ENCODE results near the gene ABR. TPM values are rescaled to one million over a fixed set of nuclear protein-coding genes. Genes with fewer than 3 reads are reported as not detected.
"Not testable (repeated sequence)": the region's sequence is repeated elsewhere in the genome, so short reads cannot be mapped to it uniquely, and the experiment has no call there.

ABR gene
- total RNA-seq, 1 donor from 2014 or later: 207 TPM

- DNase-seq (ENCODE audit: low spot score): peak; percentile 77
Measured at GRCh38 chr17:1095090-1095852, 84.5 kb downstream of the ABR start.

- no peak for DNase-seq (ENCODE audit: low spot score)
Measured at GRCh38 chr17:1094591-1094990, 85.2 kb downstream of the ABR start.

GRCh38 chr17:1091900-1092299 is 87.9 kb downstream of the ABR start:
- peak; percentile 85 for DNase-seq (ENCODE audit: low spot score)

- no peak for DNase-seq (ENCODE audit: low spot score)
Measured at GRCh38 chr17:1091190-1091534, 88.6 kb downstream of the ABR start.

- DNase-seq (ENCODE audit: low spot score): peak; percentile 70
Measured at GRCh38 chr17:1090465-1091189, 89.2 kb downstream of the ABR start.

GRCh38 chr17:1089915-1090314 is 89.9 kb downstream of the ABR start:
- DNase-seq (ENCODE audit: low spot score): no peak

- DNase-seq (ENCODE audit: low spot score): peak; percentile 85
Measured at GRCh38 chr17:1087381-1088241, 92.2 kb downstream of the ABR start.

GRCh38 chr17:1083451-1084187 is 96.2 kb downstream of the ABR start:
- DNase-seq (ENCODE audit: low spot score): no peak

- no peak for DNase-seq (ENCODE audit: low spot score)
Measured at GRCh38 chr17:1082579-1082978, 97.2 kb downstream of the ABR start.

GRCh38 chr17:1078831-1079561 is 100.8 kb downstream of the ABR start:
- DNase-seq (ENCODE audit: low spot score): no peak

- no peak for DNase-seq (ENCODE audit: low spot score)
Measured at GRCh38 chr17:1077986-1078711, 101.6 kb downstream of the ABR start.

GRCh38 chr17:1077581-1077985 is 102.2 kb downstream of the ABR start:
- DNase-seq (ENCODE audit: low spot score): no peak

- no peak for DNase-seq (ENCODE audit: low spot score)
Measured at GRCh38 chr17:1076982-1077302, 102.8 kb downstream of the ABR start.

GRCh38 chr17:1076299-1076981 is 103.3 kb downstream of the ABR start:
- DNase-seq (ENCODE audit: low spot score): no peak

- DNase-seq (ENCODE audit: low spot score): no peak
Measured at GRCh38 chr17:1074886-1075605, 104.7 kb downstream of the ABR start.

- DNase-seq (ENCODE audit: low spot score): not testable (repeated sequence)
Measured at GRCh38 chr17:1073963-1074625, 105.7 kb downstream of the ABR start.

GRCh38 chr17:1073241-1073962 is 106.4 kb downstream of the ABR start:
- DNase-seq (ENCODE audit: low spot score): no peak

GRCh38 chr17:1072551-1072961 is 107.2 kb downstream of the ABR start:
- DNase-seq (ENCODE audit: low spot score): no peak

All from ureter (tissue), 1 donor.